ENCODE measurements around the gene KY.

The KY gene

GRCh38 chr3:134617608-134618477 is 33.0 kb downstream of the KY start:
- TF ChIP-seq CTCF (IDR thresholded peaks at IDR 0.05; ENCODE audit: insufficient read depth, low read length, poor library complexity, severe bottlenecking) = no peak
- Histone ChIP-seq H3K27me3 (replicated peaks; ENCODE audit: control insufficient read depth, insufficient read depth, low read length) (no peaks in the 10 kb centered on the region; the same call in none of the 2 replicates), H3K36me3 (ENCODE audit: control insufficient read depth, insufficient read depth, low read length) (no peaks in the 10 kb centered on the region), H3K4me3 (replicated peaks; ENCODE audit: low read depth, low read length) (no peak overlapping the region)
- no peak for DNase-seq (ENCODE audit: extremely low read depth, insufficient read length)

DNA sequence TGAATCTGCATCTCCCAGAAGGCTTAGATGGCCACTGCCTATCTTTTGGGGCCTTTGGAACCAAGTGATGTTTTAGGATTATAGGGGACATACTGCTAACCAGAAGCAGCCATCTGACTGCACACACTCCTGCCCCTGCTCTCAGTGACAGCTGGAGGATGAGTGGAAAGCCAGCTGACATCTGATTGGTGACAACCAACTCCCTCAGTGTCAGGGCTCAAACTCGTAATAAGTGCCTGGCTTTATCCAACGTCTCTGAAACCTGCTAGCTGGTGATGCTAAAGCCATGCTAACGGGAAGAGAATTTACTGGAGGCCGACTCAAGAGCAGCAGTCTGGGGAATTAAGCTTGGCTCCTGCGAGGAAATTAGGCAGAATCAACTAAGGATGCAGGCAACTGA is 35.1 kb downstream of the KY start:
- no peak overlapping the region for H3K4me3 ChIP-seq (replicated peaks; ENCODE audit: low read depth, low read length)
- no peaks in the 10 kb centered on the region; the same call in none of the 2 replicates for H3K27me3 ChIP-seq (replicated peaks; ENCODE audit: control insufficient read depth, insufficient read depth, low read length)
- no peak for DNase-seq (ENCODE audit: extremely low read depth, insufficient read length)
- TF ChIP-seq CTCF (IDR thresholded peaks at IDR 0.05; ENCODE audit: insufficient read depth, low read length, poor library complexity, severe bottlenecking) = no peak
- H3K36me3 ChIP-seq (ENCODE audit: control insufficient read depth, insufficient read depth, low read length) = no peaks in the 10 kb centered on the region

DNA sequence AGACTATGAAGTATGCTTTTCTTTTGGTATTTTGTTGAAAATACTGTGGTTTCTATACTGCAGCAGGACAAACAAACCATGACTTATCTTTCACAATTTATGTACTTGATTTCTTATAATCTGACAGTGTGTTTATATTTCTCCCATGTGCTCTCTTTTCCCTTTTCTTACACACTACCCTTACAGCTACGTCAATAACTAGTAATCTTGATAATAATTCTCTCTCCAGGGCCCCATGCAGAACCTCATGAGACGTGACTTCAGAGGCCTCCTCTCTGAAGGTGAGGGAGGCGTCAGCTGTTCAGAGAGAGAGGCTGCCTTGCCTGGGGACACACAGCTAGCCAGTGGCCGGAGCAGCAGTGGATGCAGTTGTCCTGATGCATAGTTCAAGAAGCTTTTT is 35.9 kb downstream of the KY start:
- no peak for DNase-seq (ENCODE audit: extremely low read depth, insufficient read length)
- Histone ChIP-seq H3K36me3 (ENCODE audit: control insufficient read depth, insufficient read depth, low read length) (no peaks in the 10 kb centered on the region), H3K27me3 (replicated peaks; ENCODE audit: control insufficient read depth, insufficient read depth, low read length) (peaks cover 4% of the 10 kb centered on the region), H3K4me3 (replicated peaks; ENCODE audit: low read depth, low read length) (no peak overlapping the region)
- TF ChIP-seq CTCF (IDR thresholded peaks at IDR 0.05; ENCODE audit: insufficient read depth, low read length, poor library complexity, severe bottlenecking) = no peak

GRCh38 chr3:134613006-134613520 is 37.8 kb downstream of the KY start:
- H3K36me3 ChIP-seq (ENCODE audit: control insufficient read depth, insufficient read depth, low read length) = no peaks in the 10 kb centered on the region
- no peak for TF ChIP-seq CTCF (IDR thresholded peaks at IDR 0.05; ENCODE audit: insufficient read depth, low read length, poor library complexity, severe bottlenecking)
- peaks cover 6% of the 10 kb centered on the region for H3K27me3 ChIP-seq (replicated peaks; ENCODE audit: control insufficient read depth, insufficient read depth, low read length)
- DNase-seq (ENCODE audit: extremely low read depth, insufficient read length) = no peak
- H3K4me3 ChIP-seq (replicated peaks; ENCODE audit: low read depth, low read length) = no peak overlapping the region

GRCh38 chr3:134611516-134611915 is 39.3 kb downstream of the KY start:
- H3K36me3 ChIP-seq (ENCODE audit: control insufficient read depth, insufficient read depth, low read length) = no peaks in the 10 kb centered on the region
- no peak for DNase-seq (ENCODE audit: extremely low read depth, insufficient read length)
- no peak for TF ChIP-seq CTCF (IDR thresholded peaks at IDR 0.05; ENCODE audit: insufficient read depth, low read length, poor library complexity, severe bottlenecking)
- H3K4me3 ChIP-seq (replicated peaks; ENCODE audit: low read depth, low read length) = no peak overlapping the region
- peaks cover 10% of the 10 kb centered on the region for H3K27me3 ChIP-seq (replicated peaks; ENCODE audit: control insufficient read depth, insufficient read depth, low read length)
